AG09319 (cell line): ENCODE results near the gene FGF1.

Experiments used
- DNase-seq: peaks from one replicate; pipeline ENCODE4 v3.0.0-alpha.2; 2010; ENCODE audit warnings: low read depth; ENCODE audit errors: extremely low read depth
- TF ChIP-seq, protein P1 (sequence below): IDR thresholded peaks from 2 replicates; pipeline ENCODE4 v1.5.1; 2011; ENCODE audit warnings: low read depth, mild to moderate bottlenecking, inconsistent platforms, low read length, moderate library complexity

The FGF1 gene

DNA sequence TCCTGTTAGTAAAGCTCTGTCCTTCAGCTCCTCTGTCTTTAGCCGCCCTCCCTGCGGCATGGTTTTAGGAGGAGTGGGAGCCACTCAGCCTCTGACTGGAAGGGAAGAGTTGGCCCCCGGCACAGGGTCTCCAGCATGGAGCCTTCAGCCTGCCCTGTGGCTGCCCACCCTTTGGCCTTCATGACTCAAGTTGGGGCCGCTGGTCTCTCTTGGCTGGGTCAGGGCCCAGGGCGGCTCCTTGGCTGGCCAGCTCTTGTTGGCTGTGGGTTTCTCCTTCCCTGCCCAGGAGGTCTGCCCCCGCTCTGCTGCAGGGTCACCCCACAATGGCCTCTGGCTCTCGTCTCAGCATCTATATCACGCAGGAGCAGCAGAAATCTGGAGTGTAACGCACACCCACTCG is 25.7 kb downstream of the FGF1 start:
- TF ChIP-seq, protein P1, sequence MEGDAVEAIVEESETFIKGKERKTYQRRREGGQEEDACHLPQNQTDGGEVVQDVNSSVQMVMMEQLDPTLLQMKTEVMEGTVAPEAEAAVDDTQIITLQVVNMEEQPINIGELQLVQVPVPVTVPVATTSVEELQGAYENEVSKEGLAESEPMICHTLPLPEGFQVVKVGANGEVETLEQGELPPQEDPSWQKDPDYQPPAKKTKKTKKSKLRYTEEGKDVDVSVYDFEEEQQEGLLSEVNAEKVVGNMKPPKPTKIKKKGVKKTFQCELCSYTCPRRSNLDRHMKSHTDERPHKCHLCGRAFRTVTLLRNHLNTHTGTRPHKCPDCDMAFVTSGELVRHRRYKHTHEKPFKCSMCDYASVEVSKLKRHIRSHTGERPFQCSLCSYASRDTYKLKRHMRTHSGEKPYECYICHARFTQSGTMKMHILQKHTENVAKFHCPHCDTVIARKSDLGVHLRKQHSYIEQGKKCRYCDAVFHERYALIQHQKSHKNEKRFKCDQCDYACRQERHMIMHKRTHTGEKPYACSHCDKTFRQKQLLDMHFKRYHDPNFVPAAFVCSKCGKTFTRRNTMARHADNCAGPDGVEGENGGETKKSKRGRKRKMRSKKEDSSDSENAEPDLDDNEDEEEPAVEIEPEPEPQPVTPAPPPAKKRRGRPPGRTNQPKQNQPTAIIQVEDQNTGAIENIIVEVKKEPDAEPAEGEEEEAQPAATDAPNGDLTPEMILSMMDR: no peak
- DNase-seq: no peak

DNA sequence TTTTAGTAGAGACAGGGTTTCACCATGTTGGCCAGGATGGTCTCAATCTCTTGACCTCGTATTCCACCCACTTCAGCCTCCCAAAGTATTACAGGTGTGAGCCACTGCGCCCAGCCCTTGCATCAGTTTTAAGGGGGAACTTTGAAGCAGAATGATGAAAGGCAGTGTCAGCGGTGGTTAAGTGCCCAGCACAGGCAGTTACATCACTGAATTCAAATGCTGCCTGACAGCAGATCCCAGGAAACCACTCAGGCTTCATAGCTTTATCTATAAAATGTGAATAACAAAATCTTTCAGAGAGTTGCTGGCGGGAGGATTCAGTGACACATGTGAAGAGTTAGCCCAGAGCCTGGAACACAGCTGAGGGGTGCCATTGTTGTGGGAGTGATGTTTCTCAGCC is 26.5 kb downstream of the FGF1 start:
- no peak for DNase-seq
- TF ChIP-seq, protein P1: no peak

DNA sequence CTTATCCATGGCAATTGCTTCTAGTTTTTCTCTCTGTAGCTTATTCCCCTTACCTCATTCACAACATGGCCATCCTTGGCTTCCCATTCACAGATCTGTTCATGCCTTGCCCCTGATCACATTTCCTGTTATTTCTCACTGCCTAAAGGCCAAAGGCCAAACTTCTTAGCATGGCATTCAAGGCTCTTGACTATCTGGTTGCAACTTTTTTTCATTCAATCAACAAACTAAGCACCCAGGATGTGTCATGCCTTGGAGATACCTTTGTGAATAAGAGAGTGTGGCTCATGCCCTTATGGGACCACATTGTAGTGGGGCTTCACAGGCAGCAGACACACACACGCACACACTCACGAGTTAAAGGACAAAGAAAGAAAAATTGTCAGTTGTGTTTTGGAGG is 27.6 kb downstream of the FGF1 start:
- no peak for DNase-seq
- TF ChIP-seq, protein P1: no peak

DNA sequence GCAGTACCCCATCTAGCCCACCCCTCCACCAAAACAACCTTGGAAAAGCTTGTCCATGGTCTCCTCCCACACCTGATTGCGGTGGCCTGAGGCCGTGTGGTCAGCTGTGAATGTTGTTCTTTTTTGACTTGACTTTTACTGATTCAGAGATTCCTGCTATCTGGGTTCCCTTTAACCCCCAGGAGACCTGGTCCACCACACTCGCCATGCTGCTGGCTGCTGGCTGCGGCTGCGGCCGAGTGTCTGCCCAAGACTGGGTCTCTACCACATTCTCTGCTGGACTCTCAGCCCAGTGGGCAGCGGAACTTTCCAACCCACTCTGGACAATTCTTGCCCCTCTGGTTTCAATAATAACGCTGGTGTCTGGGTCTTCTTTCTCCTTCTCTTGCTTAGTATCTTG is 28.4 kb downstream of the FGF1 start:
- TF ChIP-seq, protein P1: no peak
- DNase-seq: no peak

DNA sequence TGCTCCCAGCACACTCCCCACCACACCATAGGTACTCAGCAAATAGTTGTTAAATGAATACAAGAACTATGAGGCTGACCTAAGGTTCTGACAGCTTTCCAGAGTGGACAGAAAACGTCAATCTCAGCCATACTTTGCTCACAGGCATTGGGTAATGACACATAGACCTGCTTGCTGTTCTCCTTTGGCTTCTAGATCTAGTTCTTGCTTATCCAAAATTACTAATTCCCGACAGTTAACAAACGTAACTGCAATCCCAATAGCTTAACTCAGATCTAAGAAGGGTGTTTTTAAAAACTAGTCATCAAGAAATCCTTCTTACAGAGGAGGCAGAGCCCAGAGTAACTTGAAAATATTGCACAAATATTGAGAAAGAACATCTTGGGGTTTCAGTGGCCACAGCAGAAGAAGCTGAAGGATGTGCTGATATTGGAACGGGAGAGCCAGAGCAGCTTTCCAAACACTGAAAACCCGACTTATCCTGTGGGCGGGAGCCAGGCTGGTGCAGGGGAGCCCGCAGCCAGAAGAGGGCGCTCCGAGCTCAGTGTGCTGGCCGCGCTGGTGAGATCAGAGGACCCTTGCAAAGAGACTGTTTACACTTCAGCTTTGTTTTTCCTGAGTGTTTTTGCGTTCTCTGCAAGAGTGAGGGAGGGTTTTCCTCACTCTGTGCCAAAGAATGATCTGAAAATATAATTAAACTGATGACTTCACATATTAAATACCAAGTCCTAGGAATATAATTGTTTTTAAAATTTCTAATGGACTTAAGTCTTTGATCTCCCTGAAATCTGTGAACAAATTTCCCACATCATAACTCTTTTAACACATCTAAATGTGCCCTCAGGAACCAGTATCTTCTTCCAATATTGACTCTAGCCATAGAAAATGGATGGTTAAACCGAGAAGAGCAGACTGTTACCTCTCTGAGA is 30.3 kb downstream of the FGF1 start:
- TF ChIP-seq, protein P1: no peak; the same call in none of the 2 replicates
- peak; percentile 53 for DNase-seq

DNA sequence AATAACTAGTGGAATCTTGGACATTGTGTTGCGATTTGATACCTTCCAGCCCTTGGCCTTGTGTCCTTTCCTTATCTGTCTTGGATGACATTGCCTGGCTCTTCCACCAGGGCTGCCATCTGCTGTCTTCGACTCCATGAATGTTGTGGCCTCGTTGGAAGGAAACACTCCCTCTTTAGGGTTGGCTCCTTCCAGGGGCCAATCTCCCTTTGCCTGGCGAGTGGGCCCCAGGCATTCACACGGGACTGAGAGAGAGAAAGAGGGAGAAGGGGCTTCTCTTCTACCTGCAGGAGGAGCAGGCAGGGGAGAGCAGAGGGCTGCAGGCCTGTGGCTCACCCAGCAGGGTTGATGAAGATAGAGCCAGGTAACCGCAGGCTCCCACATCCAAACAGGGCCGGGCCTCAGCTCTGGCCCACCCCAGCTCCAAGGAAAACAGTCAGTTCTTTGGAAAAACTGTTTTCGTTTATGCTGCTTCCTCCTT is 31.3 kb downstream of the FGF1 start:
- TF ChIP-seq, protein P1: no peak; the same call in 1 of the 2 replicates
- DNase-seq: no peak

DNA sequence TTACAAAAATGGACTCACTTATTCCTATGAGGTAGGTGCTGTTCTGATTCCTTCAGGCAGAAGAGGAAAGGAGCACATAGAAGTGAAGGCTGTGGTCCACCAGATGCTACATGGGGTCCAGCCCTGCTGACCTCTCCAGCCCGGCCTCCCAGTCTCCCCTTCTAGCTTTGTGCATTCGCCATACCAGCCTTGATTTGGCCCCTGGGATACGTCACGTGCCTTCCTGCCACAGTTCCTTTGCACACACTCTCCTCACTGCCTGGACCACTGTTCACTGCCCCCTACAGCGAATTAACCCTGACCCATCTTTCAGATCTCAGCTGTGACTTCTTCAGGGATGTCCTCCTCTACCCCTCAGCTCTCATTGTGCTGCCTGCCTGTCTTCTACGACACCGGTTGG is 32.6 kb downstream of the FGF1 start:
- TF ChIP-seq, protein P1: no peak

More for the DNA sequence above, 32.6 kb downstream of the FGF1 start:
- DNase-seq: no peak
